ENCODE data around the gene DOHH.

- TF ChIP-seq EZH2 (IDR thresholded peaks at IDR 0.05; ENCODE audit: low read depth, unreplicated experiment): no peak
- TF ChIP-seq, protein P1, sequence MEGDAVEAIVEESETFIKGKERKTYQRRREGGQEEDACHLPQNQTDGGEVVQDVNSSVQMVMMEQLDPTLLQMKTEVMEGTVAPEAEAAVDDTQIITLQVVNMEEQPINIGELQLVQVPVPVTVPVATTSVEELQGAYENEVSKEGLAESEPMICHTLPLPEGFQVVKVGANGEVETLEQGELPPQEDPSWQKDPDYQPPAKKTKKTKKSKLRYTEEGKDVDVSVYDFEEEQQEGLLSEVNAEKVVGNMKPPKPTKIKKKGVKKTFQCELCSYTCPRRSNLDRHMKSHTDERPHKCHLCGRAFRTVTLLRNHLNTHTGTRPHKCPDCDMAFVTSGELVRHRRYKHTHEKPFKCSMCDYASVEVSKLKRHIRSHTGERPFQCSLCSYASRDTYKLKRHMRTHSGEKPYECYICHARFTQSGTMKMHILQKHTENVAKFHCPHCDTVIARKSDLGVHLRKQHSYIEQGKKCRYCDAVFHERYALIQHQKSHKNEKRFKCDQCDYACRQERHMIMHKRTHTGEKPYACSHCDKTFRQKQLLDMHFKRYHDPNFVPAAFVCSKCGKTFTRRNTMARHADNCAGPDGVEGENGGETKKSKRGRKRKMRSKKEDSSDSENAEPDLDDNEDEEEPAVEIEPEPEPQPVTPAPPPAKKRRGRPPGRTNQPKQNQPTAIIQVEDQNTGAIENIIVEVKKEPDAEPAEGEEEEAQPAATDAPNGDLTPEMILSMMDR (conservative IDR thresholded peaks at IDR 0.05; ENCODE audit: low read depth in 2 of 2): no peak
Observed at GRCh38 chr19:3533033-3533432, 32.6 kb upstream of the DOHH start.
